Epidermal melanocyte (primary cell): ENCODE measurements around the gene CSN2.
"Not testable (repeated sequence)": the region's sequence is repeated elsewhere in the genome, so short reads cannot be mapped to it uniquely, and the experiment has no call there.

Experiments used
- DNase-seq: peaks from one replicate; pipeline ENCODE4 v3.0.0; 2011; ENCODE audit warnings: low spot score; ENCODE audit not compliant: insufficient read length

The CSN2 gene

GRCh38 chr4:69965628-69966027 is at the start of gene CSN2:
TSS of gene CSN2 (minus strand) at chr4:69965728. CDS start at chr4:69960995, 4,733 bp downstream.
- no peak for DNase-seq

- no peak for DNase-seq
These were observed 43.2 kb upstream of the CSN2 start for GRCh38 chr4:70008771-70009170.

DNA sequence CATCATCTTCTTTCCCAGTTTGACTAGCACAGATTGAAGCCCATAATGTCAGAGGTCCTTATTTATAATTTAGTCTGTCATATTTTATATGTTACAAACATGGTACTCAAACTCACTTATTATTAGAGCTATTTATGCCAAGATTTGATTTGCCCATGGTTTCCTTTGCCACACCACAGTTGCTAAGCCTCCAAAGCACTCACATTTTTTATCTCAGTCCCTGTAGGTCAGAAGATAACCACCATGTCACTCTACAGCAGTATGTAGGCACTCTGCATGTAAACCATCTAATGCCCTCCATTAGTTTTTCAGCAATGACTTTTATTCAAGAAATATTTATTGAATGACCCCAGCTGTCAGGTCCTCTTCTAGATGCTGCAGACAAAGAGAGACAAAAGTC is 37.0 kb upstream of the CSN2 start:
- DNase-seq, result no peak

GRCh38 chr4:70000711-70001110 is 35.2 kb upstream of the CSN2 start:
- DNase-seq, result no peak

DNA sequence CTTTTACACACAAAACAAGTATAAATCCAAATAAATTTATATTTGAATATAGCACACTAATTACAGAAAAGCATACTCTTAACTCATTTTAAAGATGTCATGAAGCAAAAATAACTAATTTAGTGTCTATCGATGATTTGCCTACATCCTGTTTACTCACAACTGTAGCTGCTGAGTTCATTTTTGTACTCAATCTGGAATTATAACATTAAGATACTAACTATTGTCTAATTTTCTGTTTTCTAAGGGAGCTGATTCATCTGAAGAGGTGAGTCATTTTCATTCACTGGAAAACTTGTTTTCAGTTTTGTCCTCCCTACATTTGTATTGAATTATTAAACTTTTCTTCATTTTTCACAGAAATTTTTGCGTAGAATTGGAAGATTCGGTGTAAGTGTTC is 33.9 kb upstream of the CSN2 start:
- DNase-seq, result no peak

DNA sequence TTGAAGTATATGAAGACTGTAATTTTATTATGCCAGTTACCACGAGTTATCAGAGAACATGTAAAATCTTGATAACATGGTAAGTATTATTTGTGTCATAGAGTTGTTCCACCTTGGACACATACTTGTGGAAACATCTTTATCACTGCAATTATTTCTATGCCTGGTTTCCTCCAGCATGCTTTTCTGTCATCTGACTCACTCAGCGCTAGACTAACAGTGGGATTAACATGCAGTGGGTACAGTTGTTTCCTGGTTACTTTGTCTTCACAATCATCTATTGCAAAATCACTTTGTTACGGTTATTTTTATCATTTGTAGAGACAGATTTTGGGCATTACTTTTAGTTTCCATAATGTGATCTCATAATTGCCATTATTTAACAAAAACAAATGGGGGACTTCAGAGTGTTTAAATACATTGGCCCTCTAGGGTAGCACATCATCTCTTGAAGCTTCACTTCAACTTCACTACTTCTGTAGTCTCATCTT is 30.0 kb upstream of the CSN2 start, which contains the start of gene STATH:
STATH (plus strand) TSS at position 441 of the 491 bp plus-strand sequence. CDS start 2,472 bp downstream, outside the sequence.
- no peak for DNase-seq

DNA sequence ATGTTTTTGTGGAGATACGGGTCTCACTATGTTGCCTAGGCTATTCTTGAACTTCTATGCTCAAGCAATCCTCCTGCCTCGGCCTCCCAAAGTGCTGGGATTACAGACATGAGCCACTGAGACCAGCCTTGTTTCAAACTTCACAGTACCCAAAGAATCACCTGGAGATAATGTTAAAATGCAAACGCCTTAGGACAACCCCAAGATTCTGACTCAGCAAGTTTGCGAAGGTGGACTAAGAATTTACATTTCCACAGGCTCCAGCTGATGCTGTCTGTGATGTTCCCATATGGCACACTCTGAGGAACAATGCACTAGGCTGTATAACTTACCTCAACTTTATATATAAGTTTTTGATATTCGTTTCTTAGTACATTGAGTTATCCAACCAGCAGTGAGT is 29.3 kb upstream of the CSN2 start:
- DNase-seq, result no peak

DNA sequence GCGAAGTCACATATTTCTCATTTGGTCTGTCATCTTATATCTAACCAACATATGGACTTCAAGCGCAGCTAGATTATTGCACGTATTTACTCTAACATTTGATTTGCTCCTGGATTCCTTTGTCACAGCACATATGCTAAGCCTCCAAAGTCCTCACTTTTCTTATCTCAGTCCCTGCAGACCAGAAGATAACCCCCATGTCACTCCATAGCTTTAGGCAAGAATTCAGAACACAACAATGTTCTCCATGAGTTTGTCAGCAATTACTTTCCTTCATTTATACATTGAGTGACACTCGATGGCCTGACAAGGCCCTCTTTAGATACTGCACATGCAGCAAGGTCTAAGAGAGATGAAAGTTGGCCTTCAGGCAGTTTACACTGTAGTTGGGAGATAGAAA is 25.5 kb upstream of the CSN2 start:
- no peak for DNase-seq

GRCh38 chr4:69986663-69987062 is 21.1 kb upstream of the CSN2 start:
- DNase-seq, result no peak

- DNase-seq, result no peak
These were observed 18.5 kb upstream of the CSN2 start for GRCh38 chr4:69984030-69984443.

- DNase-seq, result no peak
These were observed 12.1 kb upstream of the CSN2 start for GRCh38 chr4:69977582-69977981.

DNA sequence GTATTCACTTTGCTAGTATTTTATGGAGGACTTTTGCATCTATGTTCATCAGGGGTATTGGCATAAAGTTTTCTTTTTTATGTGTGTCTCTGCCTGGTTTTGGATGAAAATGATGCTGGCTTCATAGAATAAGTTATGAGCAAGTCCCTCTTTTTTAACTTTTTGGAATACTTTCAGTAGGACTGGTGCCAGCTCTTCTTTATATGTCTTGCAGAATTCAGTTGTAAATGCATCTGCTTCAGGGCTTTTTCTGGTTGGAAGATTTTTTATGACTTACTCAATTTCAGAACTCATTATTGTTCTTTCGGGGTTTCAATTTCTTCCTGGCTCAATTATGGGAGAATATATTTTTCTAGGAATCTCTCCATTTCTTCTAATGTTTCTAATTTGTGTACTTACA is 9.1 kb upstream of the CSN2 start:
- DNase-seq, result no peak

DNA sequence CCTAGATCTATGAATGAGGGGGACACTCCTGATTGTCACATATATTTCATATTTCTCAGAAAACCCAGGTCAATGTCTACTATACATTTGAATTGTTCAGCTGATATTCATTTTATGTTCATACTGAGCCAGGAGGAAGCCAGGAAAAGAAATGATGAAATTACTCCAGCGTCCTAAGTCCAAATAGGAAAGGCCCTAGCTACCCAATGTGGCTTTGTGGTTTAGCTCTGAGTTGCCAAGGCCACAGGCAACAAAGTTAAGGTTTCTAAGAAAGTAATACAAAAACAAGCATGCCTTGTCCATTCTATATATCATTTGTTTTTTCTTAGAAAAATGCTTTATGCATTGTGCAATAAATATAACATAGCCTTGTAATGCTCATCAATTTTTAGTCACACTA is 4.5 kb upstream of the CSN2 start:
- no peak for DNase-seq

DNA sequence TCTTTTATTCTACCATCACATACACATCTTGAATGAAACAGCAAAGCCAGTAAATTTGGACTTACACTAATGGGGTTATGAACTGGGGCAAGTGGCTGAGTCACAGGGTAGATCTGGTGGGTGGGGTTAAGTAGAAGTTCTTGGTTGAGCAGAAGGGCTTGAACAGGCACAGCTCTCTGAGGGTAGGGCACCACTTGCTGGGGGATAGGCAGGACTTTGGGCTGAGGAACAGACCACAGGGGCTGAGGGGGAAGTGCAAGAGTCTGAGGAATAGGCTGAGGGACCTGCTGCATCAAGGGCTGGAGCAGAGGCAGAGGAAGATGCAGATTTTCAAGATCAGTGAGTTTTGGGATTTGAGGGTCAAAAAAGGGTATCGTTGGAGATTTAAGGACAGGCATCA is 8.3 kb downstream of the CSN2 start:
- DNase-seq, result no peak

- DNase-seq, result no peak
These were observed 13.9 kb downstream of the CSN2 start for GRCh38 chr4:69951602-69952001.

DNA sequence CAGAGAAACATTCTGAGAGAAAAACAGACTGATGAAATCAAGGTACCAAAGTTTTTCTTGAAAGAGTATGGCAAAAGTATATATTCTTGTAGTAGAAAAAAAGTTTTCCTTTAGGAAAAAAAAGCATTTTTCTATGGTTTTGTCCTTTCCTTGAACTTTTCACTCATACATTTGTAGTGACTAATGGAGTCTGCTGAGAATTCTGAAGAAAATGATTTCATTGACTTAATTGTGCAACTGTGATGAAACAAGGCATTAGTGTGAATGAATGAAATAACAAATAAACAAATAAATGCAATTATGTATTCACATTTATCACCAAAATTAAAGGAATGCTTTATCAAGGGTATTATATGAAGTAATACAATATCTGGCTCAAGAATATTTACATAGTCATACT is 29.0 kb downstream of the CSN2 start:
- no peak for DNase-seq

GRCh38 chr4:69934150-69934549 is 31.4 kb downstream of the CSN2 start:
- DNase-seq, result no peak

DNA sequence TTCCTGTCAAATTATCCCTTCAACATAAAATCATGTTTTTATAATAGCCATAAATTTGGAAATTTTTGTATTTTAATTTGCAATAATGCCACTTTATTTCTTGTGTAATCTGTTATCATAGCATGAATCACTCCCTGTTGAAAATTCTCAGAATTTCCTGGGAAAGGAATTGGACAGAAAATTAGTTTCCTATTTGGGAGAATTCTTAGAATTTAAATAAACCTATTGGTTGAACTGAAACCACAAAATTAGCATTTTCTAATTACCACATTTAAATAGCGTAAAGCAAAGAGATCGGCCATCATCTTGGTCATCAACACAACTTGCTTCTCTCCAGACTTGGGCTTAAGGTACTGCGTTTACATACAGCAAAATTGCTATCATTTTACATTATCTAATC is 34.8 kb downstream of the CSN2 start, which contains the start of gene CSN1S1:
CSN1S1 (plus strand) TSS at position 301 of the 400 bp plus-strand sequence. CDS start 1,488 bp downstream, outside the sequence.
- no peak for DNase-seq

GRCh38 chr4:69923782-69924410 is 41.6 kb downstream of the CSN2 start:
- not testable (repeated sequence) for DNase-seq

- no peak for DNase-seq
These were observed 44.7 kb downstream of the CSN2 start for GRCh38 chr4:69920874-69921273.

DNA sequence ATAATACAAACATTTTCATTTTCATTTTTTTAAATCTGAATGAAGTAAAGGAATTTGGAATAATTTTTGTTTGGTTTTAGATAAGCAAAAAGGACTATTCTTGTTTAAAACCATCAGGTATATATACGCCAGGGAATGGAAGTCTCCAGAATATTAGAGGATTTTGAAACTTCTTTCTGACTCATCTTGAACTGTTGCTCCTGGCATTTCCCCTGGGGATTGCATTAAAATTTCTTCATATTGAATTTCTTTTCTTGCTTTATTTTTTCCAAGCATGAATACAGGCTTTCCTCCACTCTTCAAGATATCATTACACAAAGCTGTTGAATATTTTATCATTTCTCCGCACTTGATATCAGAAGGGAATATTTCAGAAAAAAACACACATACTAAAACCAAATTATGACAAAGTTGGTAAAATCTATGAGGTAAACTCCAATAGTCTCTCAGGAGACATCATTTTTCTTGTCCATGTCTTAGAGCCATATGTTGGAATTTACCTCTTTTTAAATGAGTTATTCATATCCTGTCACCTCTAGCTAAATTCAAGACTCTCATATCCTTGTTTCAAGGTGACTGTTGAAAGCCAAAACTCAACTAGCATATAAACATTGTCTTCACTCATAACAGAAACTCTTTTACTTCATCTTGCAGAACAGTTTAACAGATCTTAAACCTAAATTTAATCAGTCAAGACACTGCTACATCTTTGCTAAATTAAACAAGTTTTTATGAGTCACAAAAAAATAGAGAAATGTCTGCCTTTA is 55.3 kb downstream of the CSN2 start:
- no peak for DNase-seq

- DNase-seq, result no peak
These were observed 56.3 kb downstream of the CSN2 start for GRCh38 chr4:69909195-69909594.

GRCh38 chr4:69907151-69907550 is 58.4 kb downstream of the CSN2 start:
- DNase-seq, result no peak
